GM12878 (cell line): ENCODE data around the gene KLHL22. TPM values are rescaled to one million over a fixed set of nuclear protein-coding genes. Genes with fewer than 3 reads are reported as not detected.

Experiments used
- ATAC-seq: fragments of 200-7000 bp; cut with Tn5 transposase; 3 replicates; pipeline ENCODE4 v1.9.1; 2020; ENCODE audit warnings: mild to moderate bottlenecking, moderate library complexity
- BruUV-seq: library from RNA; stranded (reverse); fragments of 400-500 nt; replicated peaks from 2 replicates; lab custom pipeline; 2021; lab: Mats Ljungman, UMichigan
- CTCF ChIA-PET: fragments of 300-600 bp; sonication (Branson Sonifier 250); formaldehyde crosslinking; extraction: SDS; loops from one replicate; lab custom pipeline; 2021; ENCODE audit warnings: inconsistent platforms; lab: Yijun Ruan, JAX
- POLR2A ChIA-PET: fragments of 350-600 bp; formaldehyde crosslinking; extraction: SDS; loops from one replicate; lab custom pipeline; 2021; ENCODE audit warnings: inconsistent platforms; lab: Charles Lee
- RAD21 ChIA-PET: fragments of 300-600 bp; sonication (Branson Sonifier 250); formaldehyde crosslinking; loops from one replicate; lab custom pipeline; 2023; ENCODE audit warnings: antibody characterized with exemption; ENCODE audit not compliant: unreplicated experiment; lab: Charles Lee
- SMC1A ChIA-PET: fragments of 300-600 bp; sonication (Branson Sonifier 250); formaldehyde crosslinking; loops from one replicate; lab custom pipeline; 2023; ENCODE audit not compliant: unreplicated experiment, uncharacterized antibody; lab: Charles Lee
- DNase-seq: peaks from one replicate; pipeline ENCODE4 v3.0.0-alpha.2; 2011; ENCODE audit warnings: low read depth, low spot score
- FAIRE-seq: peaks from 3 replicates; lab custom pipeline; 2011; peaks lifted over from hg19 to GRCh38; lab: Jason Lieb, UNC
- H2AFZ ChIP-seq: 2 replicates; pipeline ENCODE4 v1.6.0; 2011; ENCODE audit warnings: low read depth, low read length, control low read depth; ENCODE audit not compliant: control insufficient read depth
- H3K27ac ChIP-seq: 2 replicates; pipeline ENCODE4 v1.5.1; 2011; ENCODE audit warnings: control low read depth; ENCODE audit not compliant: control insufficient read depth, insufficient read depth
- H3K27me3 ChIP-seq, 2 experiments: replicated peaks in 1 of 2; 2 replicates each; pipeline versions ENCODE4 v1.6.0 to v1.6.1; 2011; ENCODE audit warnings: low read length in 1 of 2; ENCODE audit not compliant: control insufficient read depth in 2 of 2, insufficient read depth in 2 of 2
- H3K36me3 ChIP-seq, 2 experiments: 2 replicates each; pipeline ENCODE4 v1.5.1; 2011; ENCODE audit warnings: low read length in 1 of 2; ENCODE audit not compliant: control insufficient read depth in 2 of 2, insufficient read depth in 2 of 2
- H3K4me1 ChIP-seq: 2 replicates; pipeline ENCODE4 v1.6.1; 2011; ENCODE audit warnings: mild to moderate bottlenecking, low read length, moderate library complexity, mixed read lengths; ENCODE audit not compliant: control insufficient read depth, insufficient read depth
- H3K4me2 ChIP-seq: 2 replicates; pipeline ENCODE4 v1.6.0; 2011; ENCODE audit warnings: control low read depth; ENCODE audit not compliant: control insufficient read depth, insufficient read depth
- H3K4me3 ChIP-seq: fragments of 200-600 bp; sonication (generic); 2 replicates; pipeline ENCODE4 v1.5.1; 2016
- H3K79me2 ChIP-seq: 2 replicates; pipeline ENCODE4 v1.6.0; 2011; ENCODE audit warnings: low read length; ENCODE audit not compliant: control insufficient read depth, insufficient read depth
- H3K9ac ChIP-seq: 2 replicates; pipeline ENCODE4 v1.8.0; 2011; ENCODE audit warnings: low read length, control low read depth, mixed read lengths; ENCODE audit not compliant: control insufficient read depth, insufficient read depth
- H3K9me3 ChIP-seq: replicated peaks from 3 replicates; pipeline ENCODE4 v1.5.1; 2011; ENCODE audit warnings: mild to moderate bottlenecking, low read length; ENCODE audit not compliant: control insufficient read depth, insufficient read depth
- H4K20me1 ChIP-seq: 2 replicates; pipeline ENCODE4 v1.6.0; 2011; ENCODE audit not compliant: control insufficient read depth, insufficient read depth
- BHLHE40 ChIP-seq, 2 experiments: fragments of 450-650 bp in 1 of 2; IDR thresholded peaks; 2 replicates each; pipeline ENCODE4 v1.6.1; 2011 to 2017; ENCODE audit warnings: low read depth in 2 of 2, borderline replicate concordance in 1 of 2, improper control_type of control experiment in 1 of 2, low read length in 1 of 2, mild to moderate bottlenecking in 1 of 2
- CHD1 ChIP-seq: IDR thresholded peaks from 2 replicates; pipeline ENCODE4 v1.6.1; 2012; ENCODE audit warnings: low read depth, low read length, improper control_type of control experiment
- IKZF1 ChIP-seq: fragments of 450-650 bp; conservative IDR thresholded peaks from 2 replicates; pipeline ENCODE4 v1.6.1; 2017; ENCODE audit warnings: antibody characterized with exemption, mild to moderate bottlenecking
- IKZF2 ChIP-seq, 2 experiments: fragments of 450-650 bp; IDR thresholded peaks; 2 replicates each; pipeline ENCODE4 v1.6.1; 2017; ENCODE audit warnings: mild to moderate bottlenecking in 2 of 2, moderate library complexity in 2 of 2
- LARP7 ChIP-seq: fragments of 450-650 bp; IDR thresholded peaks from 2 replicates; pipeline ENCODE4 v1.6.1; 2017; ENCODE audit warnings: mild to moderate bottlenecking
- MEF2A ChIP-seq: IDR thresholded peaks from 2 replicates; pipeline ENCODE4 v1.6.1; 2011; ENCODE audit warnings: low read depth, mild to moderate bottlenecking, low read length, moderate library complexity; ENCODE audit not compliant: insufficient read depth
- MEF2B ChIP-seq: fragments of 450-650 bp; IDR thresholded peaks from 2 replicates; pipeline ENCODE4 v1.6.1; 2018; ENCODE audit warnings: mild to moderate bottlenecking, moderate library complexity; ENCODE audit not compliant: partially characterized antibody, poor library complexity, severe bottlenecking
- NBN ChIP-seq: fragments of 450-650 bp; IDR thresholded peaks from 2 replicates; pipeline ENCODE4 v1.6.1; 2016
- NFIC ChIP-seq: IDR thresholded peaks from 2 replicates; pipeline ENCODE4 v1.6.1; 2012; ENCODE audit warnings: low read depth, mild to moderate bottlenecking, inconsistent platforms, low read length, moderate library complexity
- NFYA ChIP-seq: IDR thresholded peaks from 2 replicates; pipeline ENCODE4 v1.6.1; 2011; ENCODE audit warnings: low read depth, mild to moderate bottlenecking, low read length, improper control_type of control experiment, borderline replicate concordance
- RELA ChIP-seq: fragments of 450-650 bp; IDR thresholded peaks from 2 replicates; pipeline ENCODE4 v1.8.0; 2014; ENCODE audit warnings: borderline replicate concordance; ENCODE audit not compliant: partially characterized antibody
- SREBF1 ChIP-seq: IDR thresholded peaks from 2 replicates; pipeline ENCODE4 v1.6.1; 2012; ENCODE audit warnings: mild to moderate bottlenecking, low read length
- ZNF24 ChIP-seq: fragments of 450-650 bp; IDR thresholded peaks from 2 replicates; pipeline ENCODE4 v1.6.1; 2017; ENCODE audit warnings: antibody characterized with exemption, mild to moderate bottlenecking
- WGBS: methylation state at CpG from one replicate; pipeline ENCODE4 v1.1.6; 2016; ENCODE audit warnings: low lambda C conversion rate; ENCODE audit not compliant: insufficient replicate concordance, insufficient coverage; ENCODE audit errors: missing lambda C conversion rate; 5-methylcytosine and 5-hydroxymethylcytosine counted together
- in situ Hi-C: fragments of 300-500 bp; cut with MboI; formaldehyde crosslinking; loops from 9 replicates; pipeline ENCODE4 v1.14.3; 2018; ENCODE audit warnings: mixed read lengths
- intact Hi-C: fragments of 100-400 bp; cut with micrococcal nuclease; formaldehyde crosslinking; loops from one replicate; pipeline ENCODE4 v1.14.2; 2022; ENCODE audit not compliant: unreplicated experiment
- polyA plus RNA-seq, 11 experiments: library from polyadenylated mRNA; depleted of rRNA in 4 of 11; unstranded in 6 of 11; stranded (reverse) in 5 of 11; fragments of >200 nt; fragmentation: Nextera tagmentation in 4 of 11; fragmentation: Illumina TruSeq in 1 of 11; extraction: Ambion mirVana in 4 of 11; extraction: Trizol in 1 of 11; gene quantifications; 1 replicate in 1 of 11; 2 replicates in 10 of 11; pipeline versions ENCODE4 v1.2.1 to v1.2.3, GENCODE V29; 2011 to 2016; ENCODE audit warnings: inconsistent platforms in 2 of 11, missing spikeins in 2 of 11, low read depth in 1 of 11
- total RNA-seq, 4 experiments: library from RNA; depleted of rRNA in 3 of 4; stranded (reverse); fragments of >200 nt in 3 of 4; fragmentation: Illumina TruSeq in 1 of 4; extraction: Trizol in 1 of 4; gene quantifications; 2 replicates each; pipeline versions ENCODE4 v1.2.1 to v1.2.3, GENCODE V29; 2013 to 2021

KLHL22 gene
- total and polyA plus RNA-seq, 10 of the 15 experiments (the other 5 are each of a cell fraction or from before 2014, with no cell fraction given): 0.06 to 22.1 (median 14.2) TPM

GRCh38 chr22:20446383-20446970, 49.1 kb downstream of the KLHL22 start:
- no peaks in the 10 kb centered on the region for H3K79me2 ChIP-seq
- H3K4me1 ChIP-seq: no peaks in the 10 kb centered on the region
- ChIA-PET CTCF (interaction anchor here (1.3 kb wide), 1 partner anchor 10 kb away, joined by 5 read pairs; no protein-coding TSS in a partner anchor), POLR2A (no interaction called here), SMC1A (no interaction called here), RAD21 (no interaction called here)
- no peaks in the 10 kb centered on the region for H3K36me3 ChIP-seq
- 93% methylated on average over 21 of the region's 21 CpGs for WGBS
- TF ChIP-seq IKZF2 (IDR thresholded peaks at IDR 0.05): no peak
- no peak for TF ChIP-seq NBN
- no peak for TF ChIP-seq CHD1
- TF ChIP-seq ZNF24: no peak
- TF ChIP-seq IKZF1: no peak
- TF ChIP-seq MEF2A: no peak
- TF ChIP-seq BHLHE40 (IDR thresholded peaks at IDR 0.05; ENCODE audit: borderline replicate concordance in 1 of 2, low read depth in 2 of 2, low read length in 1 of 2): no peak
- TF ChIP-seq NFYA: no peak
- TF ChIP-seq RELA: no peak
- no peak for TF ChIP-seq LARP7
- TF ChIP-seq NFIC: no peak
- no peak for TF ChIP-seq MEF2B
- no peak for TF ChIP-seq SREBF1
- DNase-seq (no peak), FAIRE-seq (no peak), ATAC-seq (no peak)
- no peaks in the 10 kb centered on the region for H3K27me3 ChIP-seq
- intact Hi-C loops (no loop called here), in situ Hi-C loops (no loop called here)
- H4K20me1 ChIP-seq: no peaks in the 10 kb centered on the region
- no peak overlapping the region for H3K4me3 ChIP-seq
- no peak overlapping the region for H3K4me2 ChIP-seq
- H2AFZ ChIP-seq: no peak overlapping the region
- H3K27ac ChIP-seq: no peak overlapping the region
- H3K9me3 ChIP-seq: no peaks in the 10 kb centered on the region
- no TSS peak for BruUV-seq
- no peak overlapping the region for H3K9ac ChIP-seq
